HepG2 (cell line): ENCODE results near the gene VCL.

Experiments
- CTCF ChIP-seq: sonication (generic); formaldehyde crosslinking; IDR thresholded peaks from 2 replicates; pipeline ENCODE4 v1.5.0; 2020; ENCODE audit warnings: mild to moderate bottlenecking, missing genetic modification reagents, moderate library complexity
- ETV5 ChIP-seq: IDR thresholded peaks from 2 replicates; pipeline ENCODE4 v1.6.1; 2018; ENCODE audit warnings: missing biosample characterization, missing genetic modification reagents, inconsistent platforms, borderline replicate concordance
- HMG20A ChIP-seq: IDR thresholded peaks from 2 replicates; pipeline ENCODE4 v1.6.1; 2016; ENCODE audit warnings: borderline replicate concordance
- KAT7 ChIP-seq: IDR thresholded peaks from 2 replicates; pipeline ENCODE4 v1.6.1; 2018; ENCODE audit warnings: borderline replicate concordance, missing compliant biosample characterization
- MAFK ChIP-seq, 2 experiments: IDR thresholded peaks in 1 of 2; conservative IDR thresholded peaks in 1 of 2; 2 replicates each; pipeline ENCODE4 v1.6.1; 2011; ENCODE audit warnings: improper control_type of control experiment in 2 of 2, low read length in 2 of 2
- MED8 ChIP-seq: sonication (generic); formaldehyde crosslinking; IDR thresholded peaks from 2 replicates; pipeline ENCODE4 v1.8.1; 2023; ENCODE audit warnings: mild to moderate bottlenecking, missing genetic modification reagents; ENCODE audit not compliant: insufficient replicate concordance
- MXD3 ChIP-seq: IDR thresholded peaks from 2 replicates; pipeline ENCODE4 v1.6.1; 2016; ENCODE audit warnings: mild to moderate bottlenecking, missing biosample characterization, missing genetic modification reagents
- MXI1 ChIP-seq: IDR thresholded peaks from 3 replicates; pipeline ENCODE4 v1.6.1; 2012; ENCODE audit warnings: low read depth, low read length, inconsistent platforms, borderline replicate concordance
- PBX2 ChIP-seq: IDR thresholded peaks from 2 replicates; pipeline ENCODE4 v1.6.1; 2016; ENCODE audit warnings: control low read depth
- PBX3 ChIP-seq: sonication (generic); formaldehyde crosslinking; IDR thresholded peaks from 2 replicates; pipeline ENCODE4 v1.8.1; 2023; ENCODE audit warnings: missing genetic modification reagents, inconsistent platforms, borderline replicate concordance
- POLR2AphosphoS2 ChIP-seq: IDR thresholded peaks from 2 replicates; pipeline ENCODE4 v1.6.1; 2011; ENCODE audit warnings: low read depth, low read length, improper control_type of control experiment
- TAF1 ChIP-seq: sonication (generic); formaldehyde crosslinking; IDR thresholded peaks from 2 replicates; pipeline ENCODE4 v1.4.0; 2020; ENCODE audit warnings: missing genetic modification reagents
- TCF12 ChIP-seq, 2 experiments: fragments of 450-650 bp in 1 of 2; sonication (generic) in 1 of 2; formaldehyde crosslinking in 1 of 2; IDR thresholded peaks; 2 replicates each; pipeline versions ENCODE4 v1.6.1 to v1.8.0; 2017 to 2022; ENCODE audit warnings: antibody characterized with exemption in 1 of 2, mild to moderate bottlenecking in 1 of 2, missing genetic modification reagents in 1 of 2, moderate library complexity in 1 of 2
- ZNF350 ChIP-seq: sonication (generic); formaldehyde crosslinking; IDR thresholded peaks from 2 replicates; pipeline ENCODE4 v1.4.0; 2020; ENCODE audit warnings: mild to moderate bottlenecking, low read depth, missing genetic modification reagents, borderline replicate concordance

GRCh38 chr10:73953665-73954064 lies 44.3 kb upstream of the VCL start:
- TF ChIP-seq PBX2 (CRISPR knock-in tag) (no peak), KAT7 (CRISPR knock-in tag) (no peak), TCF12 (IDR thresholded peaks at IDR 0.05) (no peak), TCF12 (CRISPR knock-in tag; IDR thresholded peaks at IDR 0.05) (no peak), MXI1 (no peak), CTCF (no peak), TAF1 (CRISPR knock-in tag) (no peak), MED8 (CRISPR knock-in tag) (no peak), POLR2AphosphoS2 (no peak), ETV5 (CRISPR knock-in tag) (no peak), PBX3 (CRISPR knock-in tag) (no peak), MXD3 (CRISPR knock-in tag) (no peak), ZNF350 (CRISPR knock-in tag) (no peak), HMG20A (no peak), MAFK (conservative IDR thresholded peaks at IDR 0.05 in 1 of 2, IDR thresholded peaks at IDR 0.05 in 1 of 2; ENCODE audit: low read length in 2 of 2) (no peak)
